ENCODE measurements around the gene CCDC107.
"Not testable (repeated sequence)": the region's sequence is repeated elsewhere in the genome, so short reads cannot be mapped to it uniquely, and the experiment has no call there.

DNA sequence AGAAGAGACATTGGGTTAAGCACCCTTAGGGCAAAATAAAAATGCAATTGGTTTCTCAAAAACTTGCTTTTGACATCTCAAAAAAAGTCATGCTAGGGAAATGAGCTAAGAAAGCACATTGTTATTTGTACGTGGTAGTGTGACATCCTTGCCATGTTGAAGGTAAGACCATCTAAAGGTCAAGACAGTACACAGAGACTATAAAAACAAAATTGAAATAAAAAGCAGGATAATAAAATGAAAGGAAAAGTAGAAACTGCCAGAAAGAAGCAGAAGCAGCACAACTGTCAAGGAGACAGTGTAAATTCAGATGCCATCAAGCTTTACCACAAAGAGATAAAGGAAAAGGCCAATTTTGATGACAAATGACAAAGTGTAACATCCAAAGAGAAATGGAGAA is 18.9 kb upstream of the CCDC107 start:
- TF ChIP-seq ZEB2 (IDR thresholded peaks at IDR 0.05); NFXL1 (CRISPR knock-in tag; IDR thresholded peaks at IDR 0.05); RAD21 (CRISPR knock-in tag; conservative IDR thresholded peaks at IDR 0.05 in 1 of 2, IDR thresholded peaks at IDR 0.05 in 1 of 2); CEBPB (tag; IDR thresholded peaks at IDR 0.05); CHCHD3 (CRISPR knock-in tag; IDR thresholded peaks at IDR 0.05); EP300 (IDR thresholded peaks at IDR 0.05; ENCODE audit: low read length); RFX7 (CRISPR knock-in tag; IDR thresholded peaks at IDR 0.05); GATA2 (CRISPR knock-in tag; IDR thresholded peaks at IDR 0.05); POLR2AphosphoS5 (IDR thresholded peaks at IDR 0.05; ENCODE audit: control insufficient read depth, insufficient read depth, low read depth, low read length); GABPB1 (CRISPR knock-in tag; IDR thresholded peaks at IDR 0.05); CBX3 (IDR thresholded peaks at IDR 0.05; ENCODE audit: borderline replicate concordance in 1 of 2, low read length in 2 of 2); ZNF212 (CRISPR knock-in tag; IDR thresholded peaks at IDR 0.05); ZNF274 (IDR thresholded peaks at IDR 0.05; ENCODE audit: borderline replicate concordance, low read depth, low read length): not testable (repeated sequence)
- TF ChIP-seq, protein P1, sequence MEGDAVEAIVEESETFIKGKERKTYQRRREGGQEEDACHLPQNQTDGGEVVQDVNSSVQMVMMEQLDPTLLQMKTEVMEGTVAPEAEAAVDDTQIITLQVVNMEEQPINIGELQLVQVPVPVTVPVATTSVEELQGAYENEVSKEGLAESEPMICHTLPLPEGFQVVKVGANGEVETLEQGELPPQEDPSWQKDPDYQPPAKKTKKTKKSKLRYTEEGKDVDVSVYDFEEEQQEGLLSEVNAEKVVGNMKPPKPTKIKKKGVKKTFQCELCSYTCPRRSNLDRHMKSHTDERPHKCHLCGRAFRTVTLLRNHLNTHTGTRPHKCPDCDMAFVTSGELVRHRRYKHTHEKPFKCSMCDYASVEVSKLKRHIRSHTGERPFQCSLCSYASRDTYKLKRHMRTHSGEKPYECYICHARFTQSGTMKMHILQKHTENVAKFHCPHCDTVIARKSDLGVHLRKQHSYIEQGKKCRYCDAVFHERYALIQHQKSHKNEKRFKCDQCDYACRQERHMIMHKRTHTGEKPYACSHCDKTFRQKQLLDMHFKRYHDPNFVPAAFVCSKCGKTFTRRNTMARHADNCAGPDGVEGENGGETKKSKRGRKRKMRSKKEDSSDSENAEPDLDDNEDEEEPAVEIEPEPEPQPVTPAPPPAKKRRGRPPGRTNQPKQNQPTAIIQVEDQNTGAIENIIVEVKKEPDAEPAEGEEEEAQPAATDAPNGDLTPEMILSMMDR (IDR thresholded peaks at IDR 0.05 in 2 of 3, conservative IDR thresholded peaks at IDR 0.05 in 1 of 3; ENCODE audit: insufficient read depth in 2 of 3, low read depth in 1 of 3, low read length in 3 of 3), result not testable (repeated sequence)

Measured in K562 (cell line).